GM21367 (cell line): Measurements from ENCODE around the gene CHAD.

Experiments used
- ATAC-seq: cut with Tn5 transposase; IDR thresholded peaks from one replicate; pipeline ENCODE4 v1.9.1; 2021; ENCODE audit not compliant: unreplicated experiment

CHAD gene, protein sequence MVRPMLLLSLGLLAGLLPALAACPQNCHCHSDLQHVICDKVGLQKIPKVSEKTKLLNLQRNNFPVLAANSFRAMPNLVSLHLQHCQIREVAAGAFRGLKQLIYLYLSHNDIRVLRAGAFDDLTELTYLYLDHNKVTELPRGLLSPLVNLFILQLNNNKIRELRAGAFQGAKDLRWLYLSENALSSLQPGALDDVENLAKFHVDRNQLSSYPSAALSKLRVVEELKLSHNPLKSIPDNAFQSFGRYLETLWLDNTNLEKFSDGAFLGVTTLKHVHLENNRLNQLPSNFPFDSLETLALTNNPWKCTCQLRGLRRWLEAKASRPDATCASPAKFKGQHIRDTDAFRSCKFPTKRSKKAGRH

DNA sequence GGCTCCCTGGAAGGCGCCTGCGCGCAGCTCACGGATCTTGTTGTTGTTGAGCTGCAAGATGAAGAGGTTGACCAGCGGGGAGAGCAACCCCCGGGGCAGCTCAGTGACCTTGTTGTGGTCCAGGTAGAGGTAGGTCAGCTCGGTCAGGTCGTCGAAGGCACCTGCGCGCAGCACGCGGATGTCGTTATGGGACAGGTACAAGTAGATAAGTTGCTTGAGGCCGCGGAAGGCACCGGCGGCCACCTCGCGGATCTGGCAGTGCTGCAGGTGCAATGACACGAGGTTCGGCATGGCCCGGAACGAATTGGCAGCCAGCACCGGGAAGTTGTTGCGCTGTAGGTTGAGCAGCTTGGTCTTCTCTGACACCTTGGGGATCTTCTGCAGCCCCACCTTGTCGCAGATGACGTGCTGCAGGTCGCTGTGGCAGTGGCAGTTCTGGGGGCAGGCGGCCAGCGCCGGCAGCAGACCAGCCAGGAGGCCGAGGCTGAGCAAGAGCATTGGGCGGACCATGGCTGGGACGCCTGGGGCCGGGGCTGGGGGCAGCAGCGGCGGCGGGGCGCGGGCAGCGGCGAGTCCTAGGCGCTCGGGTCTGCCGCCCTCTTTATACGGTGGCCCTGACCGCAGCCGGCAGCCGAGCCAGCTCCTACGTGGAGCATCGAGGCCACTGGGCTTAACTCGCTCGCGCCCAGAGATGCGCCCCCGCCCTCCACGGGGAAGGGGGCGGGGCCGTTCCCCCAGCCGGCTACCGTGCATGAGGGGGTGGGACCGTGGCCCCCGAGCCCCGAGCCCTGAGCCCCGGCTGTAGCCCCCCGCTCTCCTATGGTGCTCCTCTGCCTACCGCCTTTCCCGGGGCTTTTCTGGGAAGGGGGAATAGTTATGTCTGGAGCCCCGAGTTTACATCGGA, at the start of gene CHAD:
Gene CHAD, minus strand, starts transcription at position 577 of the 904 bp plus-strand sequence. Its CDS starts 67 bp downstream, at position 510.
- ATAC-seq = no peak

DNA sequence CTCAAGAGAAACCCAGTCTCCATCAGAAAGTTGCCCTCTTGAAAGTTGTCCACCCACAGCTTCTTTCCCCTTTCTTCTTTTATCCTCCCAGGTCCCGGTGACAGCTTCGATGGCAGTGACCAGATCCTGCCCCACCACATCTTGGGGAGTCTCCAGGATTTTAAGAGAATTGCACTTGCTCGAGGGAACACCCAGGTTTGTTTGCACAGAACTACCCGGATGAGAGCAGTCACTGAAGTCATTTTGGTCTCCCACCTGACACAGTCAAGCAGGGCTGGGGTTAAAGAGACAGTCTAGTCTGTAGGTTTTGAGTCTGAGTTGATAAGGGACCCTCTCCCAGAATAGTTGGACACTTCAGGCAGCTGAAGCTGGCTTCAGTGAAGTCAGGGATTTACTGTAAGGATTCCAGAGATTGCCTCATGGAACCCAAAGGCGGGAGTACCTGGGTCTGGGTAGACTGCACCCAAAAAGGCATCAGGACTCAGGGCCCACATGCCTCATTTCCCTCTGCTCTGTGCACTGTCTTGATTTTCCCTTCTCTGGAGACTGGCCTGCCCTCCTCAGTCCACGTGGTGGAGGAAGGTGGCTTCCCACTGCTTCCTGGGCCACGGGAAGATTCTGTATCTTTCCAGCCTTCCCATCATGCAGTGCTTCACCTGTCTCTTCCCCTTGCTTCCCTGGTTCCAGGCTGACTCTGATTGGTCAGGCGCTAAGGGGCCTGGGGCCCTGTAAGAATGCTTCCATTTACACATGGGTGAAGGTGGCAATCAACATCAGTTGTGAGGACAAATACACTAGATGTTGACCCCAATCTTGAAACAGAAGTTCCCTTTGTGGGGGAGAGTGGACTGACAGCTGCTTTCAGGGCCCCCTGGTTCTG, 49.1 kb upstream of the CHAD start:
- ATAC-seq = no peak

DNA sequence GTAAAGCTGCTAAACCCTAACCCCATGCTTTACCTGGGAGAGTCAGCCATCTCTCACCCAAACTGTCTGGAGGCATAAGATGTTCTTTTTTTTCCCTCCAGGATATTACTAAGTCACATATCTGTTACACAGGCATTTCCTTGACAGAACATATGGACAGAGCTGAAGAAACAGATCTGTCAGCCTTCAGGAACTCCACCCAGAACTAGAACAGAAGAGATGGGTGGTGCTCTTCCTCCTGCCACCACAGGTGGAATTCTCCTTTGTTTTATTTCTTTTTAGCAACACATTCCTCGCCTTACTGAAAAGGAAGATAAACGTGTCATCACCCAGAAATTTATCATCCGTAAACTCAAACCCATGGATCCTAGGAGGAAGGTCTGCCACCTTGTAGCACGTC, 48.3 kb upstream of the CHAD start:
- ATAC-seq = no peak

DNA sequence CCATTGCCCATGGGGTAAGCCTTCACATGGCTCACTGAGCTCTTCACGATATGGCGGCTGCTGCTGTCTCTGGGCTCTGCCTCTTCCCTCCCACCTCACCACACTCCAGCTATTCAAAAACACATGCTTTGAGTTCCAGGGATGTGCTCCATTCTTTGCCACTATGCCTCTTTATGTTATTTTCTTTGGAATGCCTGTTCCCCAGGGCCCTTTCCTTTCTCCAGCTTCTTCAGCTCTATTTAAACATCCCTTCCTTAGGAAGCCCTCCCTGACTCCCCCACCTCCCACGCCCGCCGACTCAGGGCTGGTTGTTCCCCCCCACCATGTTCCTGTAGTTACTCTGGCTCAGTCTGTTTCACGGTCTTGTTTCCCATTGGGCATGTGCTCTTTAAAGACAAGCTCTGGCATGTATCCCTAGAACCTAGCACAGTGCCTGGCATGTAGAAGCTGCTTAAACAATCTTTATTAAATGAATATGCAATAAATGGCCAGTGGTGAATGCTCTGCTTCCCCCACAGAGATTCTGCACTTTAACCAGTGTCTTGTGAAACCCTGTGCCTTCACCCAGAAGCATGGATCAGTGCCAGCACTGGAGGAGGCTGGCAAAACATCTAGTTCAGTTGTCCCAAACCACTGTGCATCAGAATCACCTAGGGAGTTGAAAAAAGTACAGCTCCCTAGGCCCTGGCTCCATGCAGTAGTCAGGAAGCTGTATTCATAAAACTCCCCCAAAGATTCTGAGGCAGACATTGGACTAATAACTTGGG, 46.4 kb upstream of the CHAD start:
- ATAC-seq = no peak

DNA sequence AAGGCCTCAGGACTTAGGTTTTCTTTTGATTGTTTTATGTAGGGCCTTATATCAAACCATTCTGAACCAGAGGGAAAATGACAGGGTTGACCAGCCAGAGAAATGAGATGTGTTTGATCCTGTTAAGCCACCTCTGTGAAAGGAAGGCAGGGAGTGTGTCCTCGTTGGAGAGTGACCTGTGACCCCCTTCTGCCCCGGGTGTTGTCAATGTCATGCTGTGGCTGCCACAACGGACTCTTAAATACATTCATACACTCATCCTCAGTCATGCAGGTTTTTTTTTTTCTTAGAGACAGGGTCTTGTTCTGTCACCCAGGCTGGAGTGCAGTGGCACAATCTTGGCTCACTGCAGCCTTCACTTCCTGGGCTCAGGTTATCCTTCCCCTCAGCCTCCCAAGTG, 45.7 kb upstream of the CHAD start:
- ATAC-seq = no peak

DNA sequence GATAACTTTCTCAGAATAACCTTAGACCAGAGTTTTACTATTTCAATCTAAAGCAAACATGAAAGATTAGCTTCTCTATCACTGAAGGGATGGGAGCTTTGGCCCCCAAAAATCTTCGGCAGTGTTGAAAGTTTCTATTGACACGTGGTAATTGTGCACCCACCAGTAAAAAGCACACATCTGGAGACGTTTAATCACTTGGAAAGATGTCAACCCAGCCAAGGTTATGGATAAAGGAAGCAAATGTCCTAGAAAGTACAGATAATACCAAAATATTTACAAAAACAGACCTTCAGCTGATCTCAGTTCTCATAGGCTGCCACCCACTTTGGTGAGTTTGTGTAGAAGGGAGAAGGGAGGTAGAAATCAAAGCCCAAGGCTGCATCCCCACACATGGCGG, 44.8 kb upstream of the CHAD start:
- no peak for ATAC-seq

DNA sequence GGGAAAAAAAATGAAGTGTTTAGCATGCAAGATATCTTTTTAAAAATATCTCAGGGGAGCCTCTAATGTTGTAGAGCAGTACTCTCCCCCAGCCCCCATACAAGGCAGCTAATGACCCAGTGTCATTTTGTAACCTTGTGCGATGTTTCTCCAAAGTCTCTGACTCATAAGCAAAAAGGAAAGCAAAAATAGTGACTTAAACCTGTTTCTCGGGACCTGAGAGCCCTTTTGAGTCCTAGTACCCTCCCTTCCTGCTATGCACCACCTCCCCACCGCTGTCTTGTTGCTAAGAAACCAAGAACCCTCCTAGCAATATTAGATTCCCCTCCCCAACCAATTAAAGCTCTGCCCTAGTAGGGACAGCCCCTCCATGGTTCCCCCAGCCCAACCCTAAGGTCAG, 42.4 kb upstream of the CHAD start:
- ATAC-seq = no peak

DNA sequence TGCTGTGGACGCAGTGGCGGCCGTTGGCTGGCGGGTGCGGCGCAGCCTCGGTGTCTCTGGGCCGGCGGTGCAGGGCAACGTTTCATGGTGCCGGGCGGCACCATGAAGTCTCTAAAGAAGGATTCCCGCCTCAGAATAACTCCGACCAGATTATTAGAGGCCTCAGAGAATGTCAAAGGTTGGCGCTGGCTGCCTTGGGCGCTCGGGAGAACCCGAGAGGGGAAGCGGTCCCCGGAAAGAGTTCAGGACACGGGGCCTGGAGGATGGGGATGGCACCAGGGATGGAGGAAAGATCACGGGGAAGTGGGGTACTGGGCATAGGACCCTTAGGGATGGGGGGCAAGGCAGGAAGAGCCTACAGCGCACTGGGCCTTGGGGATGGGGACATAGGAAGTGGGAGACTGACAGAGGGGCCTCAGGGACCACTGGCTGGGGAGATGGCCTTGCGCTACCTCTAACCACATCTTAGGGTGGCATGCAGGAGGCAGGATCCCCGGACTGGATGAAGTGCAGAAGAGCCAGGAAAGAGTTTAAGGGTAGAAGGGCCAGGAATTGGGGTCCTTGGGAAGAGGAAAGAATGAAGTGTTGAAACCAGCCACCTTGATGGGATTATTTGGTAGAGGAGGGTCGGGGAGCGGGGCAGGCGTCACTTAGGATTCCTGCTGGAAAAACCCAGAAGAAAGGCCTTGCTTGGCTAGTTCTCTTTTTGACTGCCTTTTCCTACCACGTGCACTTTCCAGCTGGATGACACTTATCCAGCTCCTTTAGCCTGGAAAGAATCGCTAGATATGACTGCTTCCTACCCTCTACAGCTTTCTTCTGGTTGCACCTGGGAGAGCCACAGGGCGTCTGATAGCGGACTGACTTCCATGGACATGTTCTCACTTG, 40.1 kb upstream of the CHAD start:
- ATAC-seq = no peak

DNA sequence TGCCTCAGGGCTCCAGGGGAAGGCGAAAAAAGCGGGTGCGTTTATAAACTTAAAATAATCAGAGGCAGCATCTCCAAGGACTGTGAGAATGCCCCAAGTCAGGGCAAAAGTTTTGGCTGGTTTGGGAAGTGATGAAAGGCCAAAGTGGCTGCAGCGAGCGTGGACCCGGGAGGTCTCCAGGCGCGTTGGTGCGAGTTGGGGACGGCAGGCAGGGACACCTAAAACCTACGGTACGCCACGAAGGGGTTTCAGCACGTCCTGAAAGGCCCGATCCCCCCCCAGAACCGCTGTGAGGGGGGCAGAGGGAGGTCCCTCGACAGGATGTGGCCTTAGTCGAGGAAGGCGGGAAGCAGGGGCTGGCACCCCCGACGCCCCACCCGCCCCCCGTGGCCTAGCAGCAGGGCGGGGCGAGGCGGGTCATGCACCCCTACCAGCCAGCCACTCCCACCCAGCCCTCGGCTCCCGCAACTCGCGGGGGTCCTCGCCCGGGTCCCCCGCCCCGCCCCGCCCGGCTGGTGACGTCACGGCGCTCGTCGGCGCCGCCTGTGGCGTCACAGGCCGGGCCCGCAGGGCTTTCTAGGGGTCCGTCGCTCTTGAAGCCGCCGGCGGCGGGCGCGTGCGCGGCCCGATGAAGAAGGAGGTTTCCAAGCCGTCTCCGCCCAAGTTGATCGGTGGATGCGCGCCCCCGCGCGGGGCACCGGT, 39.3 kb upstream of the CHAD start, which contains the start of gene MYCBPAP:
Gene MYCBPAP, plus strand, starts transcription at position 569 of the 702 bp plus-strand sequence. CDS start 236 bp downstream, outside the sequence.
- ATAC-seq = peak; percentile 40

DNA sequence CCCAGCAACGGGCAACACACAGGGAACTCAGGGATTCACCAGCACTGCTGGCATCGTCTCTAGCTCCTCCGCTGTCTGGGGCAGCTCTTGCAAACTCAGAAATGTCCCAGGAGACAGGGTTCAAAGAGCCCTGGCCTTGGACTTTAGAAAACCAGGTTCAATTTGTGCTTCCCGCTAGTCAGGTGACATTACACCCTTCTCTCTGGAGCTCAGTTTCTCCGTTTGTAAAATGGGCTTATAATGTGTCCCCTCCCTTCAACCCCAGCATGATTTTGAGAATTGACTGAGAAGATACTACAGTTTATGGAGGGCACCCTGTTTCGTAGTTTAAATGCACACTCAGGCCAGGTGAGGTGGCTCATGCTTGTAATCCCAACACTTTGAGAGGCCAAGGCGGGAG, 37.6 kb upstream of the CHAD start:
- no peak for ATAC-seq

DNA sequence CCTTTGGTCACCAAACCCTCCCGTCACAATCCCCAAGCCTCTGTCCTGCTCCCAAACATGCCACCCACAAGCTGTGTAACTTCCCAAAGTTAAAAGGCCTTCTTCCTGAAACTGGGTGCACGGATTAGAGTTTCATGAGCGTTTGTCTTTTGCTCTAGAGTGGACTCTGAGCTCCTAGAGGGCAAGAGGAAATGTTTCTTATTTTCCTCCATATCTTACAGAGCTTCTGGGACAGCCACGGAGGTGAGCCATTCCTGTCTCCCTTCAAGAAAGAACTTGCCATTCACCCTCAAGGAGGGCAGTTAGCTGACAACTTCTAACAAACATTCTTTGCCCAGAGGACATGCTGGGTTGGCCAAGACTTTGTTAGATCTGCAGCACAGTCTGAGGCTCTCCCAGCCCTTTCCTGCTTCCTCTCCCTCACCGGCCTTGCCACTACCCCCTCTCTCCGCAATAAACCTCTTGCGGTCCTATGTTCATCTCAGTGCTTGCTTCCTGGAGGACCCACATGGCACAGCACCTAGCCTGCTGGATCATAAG, 37.0 kb upstream of the CHAD start:
- ATAC-seq = no peak

DNA sequence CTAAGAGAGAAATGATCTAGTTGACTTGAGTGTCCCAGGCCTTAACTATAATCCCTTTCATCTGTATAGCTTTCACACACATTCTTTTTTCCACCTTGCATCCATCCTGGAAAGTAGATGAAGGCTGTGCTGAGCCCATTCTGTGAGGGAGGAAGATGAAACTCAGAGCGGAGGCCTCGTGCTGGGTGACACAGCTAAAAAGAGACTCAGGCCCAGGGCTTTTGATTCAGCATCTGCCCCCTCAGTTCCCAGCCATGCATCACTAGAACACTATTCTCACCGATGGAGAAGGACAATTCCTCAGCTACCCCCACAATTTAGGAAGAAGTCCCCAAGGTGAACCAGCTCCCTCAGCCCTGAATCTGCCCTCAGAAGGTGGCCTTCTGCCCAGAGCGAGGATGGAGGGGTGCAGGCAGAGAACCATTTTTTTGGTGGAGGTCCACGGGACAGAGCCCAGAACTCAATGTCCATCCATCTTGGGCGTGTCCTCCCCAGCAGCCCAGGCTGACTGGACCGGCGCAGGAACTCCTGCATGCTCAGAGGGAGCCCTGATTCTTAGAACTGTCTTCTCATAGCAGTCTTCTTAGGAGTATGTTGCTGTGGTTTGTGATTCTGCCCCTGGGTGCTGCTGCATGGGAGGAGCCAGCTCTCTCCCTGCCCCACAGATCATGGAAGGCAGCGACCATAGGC, 33.8 kb upstream of the CHAD start:
- ATAC-seq = no peak

DNA sequence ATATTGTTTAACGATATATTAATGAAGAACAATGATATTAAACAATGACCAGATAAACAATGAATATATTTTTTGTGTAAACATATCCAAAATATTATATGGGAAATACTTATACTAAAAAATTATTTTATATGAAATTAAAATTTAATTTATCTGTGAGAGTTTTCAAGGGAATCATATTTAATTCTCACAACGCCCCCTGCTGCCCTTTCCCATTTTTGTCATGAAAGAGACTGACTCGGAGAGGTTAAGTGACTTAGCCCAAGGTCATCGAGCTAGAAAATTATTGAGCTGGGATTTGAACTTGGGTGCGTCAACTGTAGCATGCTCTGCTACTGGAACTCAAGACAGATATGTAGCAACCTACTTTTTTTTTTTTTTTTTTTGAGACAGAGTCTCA, 32.4 kb upstream of the CHAD start:
- no peak for ATAC-seq

DNA sequence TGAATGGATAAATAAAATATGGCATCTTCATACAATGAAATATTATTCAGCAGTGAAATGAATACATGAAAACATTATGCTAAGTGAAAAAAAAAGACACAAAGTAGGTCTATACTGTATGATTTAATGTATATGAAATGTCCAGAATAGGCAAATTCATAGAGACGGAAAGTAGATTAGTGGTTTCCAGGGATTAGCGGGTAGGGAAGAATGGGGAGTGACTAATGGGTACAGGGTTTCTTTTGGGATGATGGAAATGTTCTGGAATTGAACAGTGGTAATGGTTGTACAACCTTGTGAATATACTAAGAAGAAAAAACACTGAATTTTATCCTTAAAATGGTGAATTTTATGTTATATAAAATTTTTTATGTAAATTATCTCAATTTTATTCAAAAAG, 31.0 kb upstream of the CHAD start:
- no peak for ATAC-seq

DNA sequence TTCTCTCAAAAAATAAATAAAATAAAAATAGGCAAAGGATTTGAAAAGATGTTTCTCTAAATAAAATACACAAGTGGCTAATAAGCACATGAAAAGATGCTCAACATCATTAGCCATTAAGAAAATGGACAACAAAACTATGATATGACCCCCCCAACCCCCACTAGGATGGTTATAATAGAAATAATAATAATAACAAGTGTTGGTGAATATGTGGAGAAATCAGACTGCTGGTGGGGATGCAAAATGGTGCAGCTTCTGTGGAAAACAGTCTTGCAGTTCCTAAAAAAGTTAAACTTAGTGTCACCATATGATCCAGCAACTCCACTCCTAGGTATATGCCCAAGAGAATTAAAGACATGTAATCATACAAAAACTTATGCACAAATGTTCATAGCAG, 30.6 kb upstream of the CHAD start:
- no peak for ATAC-seq

DNA sequence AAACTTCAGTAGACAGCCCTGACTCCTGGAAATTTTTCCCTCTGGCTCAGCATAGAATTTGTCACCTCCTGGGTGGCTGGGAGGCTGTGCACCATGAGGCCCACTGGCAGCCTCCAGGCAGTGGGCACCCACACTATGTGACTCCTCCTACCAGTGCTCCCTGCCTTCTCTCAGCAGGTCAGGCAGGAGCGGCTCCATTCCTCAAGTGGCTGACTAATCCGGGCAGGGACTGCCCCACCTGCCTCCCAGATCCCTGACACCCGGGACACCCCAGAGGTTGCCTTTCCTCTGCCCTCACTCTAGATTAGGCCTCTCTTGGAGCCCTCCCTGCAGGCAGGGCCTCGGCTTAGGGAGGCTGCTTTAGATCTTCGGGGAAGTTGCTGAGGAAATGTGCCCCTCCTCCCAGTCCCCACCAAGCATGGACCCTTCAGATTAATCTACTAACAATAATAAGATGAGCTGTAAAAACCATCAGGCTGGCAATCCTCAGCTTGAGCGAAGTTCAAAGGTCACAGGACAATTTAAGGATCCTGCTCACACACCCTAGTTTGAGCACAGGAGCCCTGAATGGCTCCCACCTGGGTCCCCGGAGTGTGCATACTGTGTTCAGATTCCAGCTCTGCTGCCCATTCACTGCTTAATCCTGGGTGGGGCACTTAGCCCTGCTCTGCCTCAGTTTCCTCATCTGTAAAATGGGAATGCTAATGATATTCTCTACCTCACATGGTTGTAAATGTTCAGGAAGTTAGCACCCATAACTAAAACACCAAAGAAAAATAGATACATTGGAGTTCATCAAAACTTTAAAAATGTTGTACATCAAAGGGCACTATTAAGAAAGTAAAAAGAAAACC, 29.6 kb upstream of the CHAD start:
- ATAC-seq = no peak

DNA sequence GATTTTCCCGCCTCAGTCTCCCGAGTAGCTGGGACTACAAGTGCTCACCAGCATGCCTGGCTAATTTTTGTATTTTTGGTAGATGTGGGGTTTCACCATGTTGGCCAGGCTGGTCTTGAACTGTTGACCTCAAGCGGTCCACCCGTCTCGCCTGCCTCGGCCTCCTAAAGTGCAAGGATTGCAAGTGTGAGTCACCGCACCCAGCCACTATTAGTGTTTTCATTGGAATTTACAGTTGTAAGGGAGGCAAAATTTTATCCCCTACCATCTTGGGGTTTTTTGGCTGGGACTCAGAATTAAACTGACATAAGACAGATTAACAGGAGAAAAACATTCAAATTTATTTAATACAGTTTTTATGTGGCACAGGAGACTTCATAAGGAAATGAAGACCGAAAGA, 27.2 kb upstream of the CHAD start:
- no peak for ATAC-seq
